COLO829 (cell line): ENCODE data around the gene OSTN.

Source experiments
- DNase-seq: peaks from one replicate; pipeline ENCODE4 v3.0.0; 2012; ENCODE audit warnings: low spot score

The OSTN gene

DNA sequence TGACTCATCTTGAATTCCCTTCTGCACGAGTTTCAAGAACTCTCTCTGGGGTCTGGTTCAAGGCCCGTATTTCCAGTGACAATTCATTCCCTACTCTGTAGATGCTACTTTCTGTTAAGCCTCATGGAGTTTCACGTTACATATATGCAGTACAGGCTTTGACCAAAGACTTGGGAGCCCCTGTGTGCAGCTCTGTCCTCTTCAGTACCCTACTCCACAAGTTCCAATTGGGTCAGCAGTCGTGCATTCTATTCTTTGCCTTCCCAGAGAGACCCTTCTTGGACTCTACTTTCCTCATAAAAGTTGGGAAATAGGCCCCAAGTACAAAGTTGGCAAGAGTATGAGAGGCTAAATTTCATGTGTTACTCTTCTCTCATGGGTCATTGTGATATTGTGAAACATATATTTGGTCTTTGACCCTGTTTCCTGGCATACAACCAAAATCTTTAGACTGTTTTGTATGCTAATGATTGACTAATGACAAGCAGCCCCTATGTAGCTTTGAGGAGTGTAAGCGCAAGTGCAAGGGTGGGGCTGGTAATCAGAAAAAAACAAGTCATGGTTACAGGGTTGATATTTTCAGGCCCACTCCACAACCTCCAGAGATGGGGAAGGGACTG, 115.2 kb downstream of the OSTN start:
- no peak for DNase-seq
